HG03196 (cell line): ENCODE measurements around the gene LDB2.

Experiments used
- ATAC-seq: cut with Tn5 transposase; IDR thresholded peaks from one replicate; pipeline ENCODE4 v1.9.1; 2021; ENCODE audit not compliant: unreplicated experiment

The LDB2 gene

GRCh38 chr4:16608123-16608522 lies 290.3 kb downstream of the LDB2 start:
- ATAC-seq: no peak

GRCh38 chr4:16607241-16608066 lies 291.0 kb downstream of the LDB2 start:
- no peak for ATAC-seq

- ATAC-seq: no peak
Measured at GRCh38 chr4:16606691-16607090, 291.8 kb downstream of the LDB2 start.

- no peak for ATAC-seq
Measured at GRCh38 chr4:16603178-16603577, 295.3 kb downstream of the LDB2 start.

- no peak for ATAC-seq
Measured at GRCh38 chr4:16598597-16599206, 299.7 kb downstream of the LDB2 start.

GRCh38 chr4:16597845-16598596 lies 300.4 kb downstream of the LDB2 start:
- ATAC-seq: no peak

- no peak for ATAC-seq
Measured at GRCh38 chr4:16597443-16597842, 301.0 kb downstream of the LDB2 start.

- ATAC-seq: no peak
Measured at GRCh38 chr4:16596267-16596666, 302.2 kb downstream of the LDB2 start.

GRCh38 chr4:16594128-16594527 lies 304.3 kb downstream of the LDB2 start:
- no peak for ATAC-seq

GRCh38 chr4:16593386-16593785 lies 305.1 kb downstream of the LDB2 start:
- ATAC-seq: no peak

- no peak for ATAC-seq
Measured at GRCh38 chr4:16591272-16591826, 307.1 kb downstream of the LDB2 start.

GRCh38 chr4:16590797-16591196 lies 307.6 kb downstream of the LDB2 start:
- ATAC-seq: no peak

- ATAC-seq: no peak
Measured at GRCh38 chr4:16588651-16589050, 309.8 kb downstream of the LDB2 start.

- no peak for ATAC-seq
Measured at GRCh38 chr4:16588149-16588548, 310.3 kb downstream of the LDB2 start.

GRCh38 chr4:16585053-16585452 lies 313.4 kb downstream of the LDB2 start:
- no peak for ATAC-seq

GRCh38 chr4:16583764-16584163 lies 314.7 kb downstream of the LDB2 start:
- ATAC-seq: no peak

- no peak for ATAC-seq
Measured at GRCh38 chr4:16582526-16582925, 315.9 kb downstream of the LDB2 start.

- no peak for ATAC-seq
Measured at GRCh38 chr4:16582036-16582435, 316.4 kb downstream of the LDB2 start.

GRCh38 chr4:16581117-16581516 lies 317.3 kb downstream of the LDB2 start:
- no peak for ATAC-seq

GRCh38 chr4:16580514-16580913 lies 317.9 kb downstream of the LDB2 start:
- no peak for ATAC-seq

- ATAC-seq: no peak
Measured at GRCh38 chr4:16579866-16580265, 318.6 kb downstream of the LDB2 start.

GRCh38 chr4:16577177-16577576 lies 321.3 kb downstream of the LDB2 start:
- ATAC-seq: no peak
